GM23338 (cell line): Measurements from ENCODE around the gene KRTAP4-4. TPM values are rescaled to one million over a fixed set of nuclear protein-coding genes. Genes with fewer than 3 reads are reported as not detected.

Source experiments
- EZH2 ChIP-seq: fragments of 200-600 bp; sonication (generic); IDR thresholded peaks from one replicate; pipeline ENCODE4 v1.8.0; 2017; ENCODE audit warnings: antibody characterized with exemption, mild to moderate bottlenecking, low read depth; ENCODE audit not compliant: unreplicated experiment
- EZH2phosphoT487 ChIP-seq: fragments of 200-600 bp; sonication (generic); IDR thresholded peaks from one replicate; pipeline ENCODE4 v1.8.1; 2018; ENCODE audit warnings: antibody characterized with exemption; ENCODE audit not compliant: unreplicated experiment
- POLR2AphosphoS5 ChIP-seq: IDR thresholded peaks from 2 replicates; pipeline ENCODE4 v1.6.1; 2016; ENCODE audit warnings: antibody characterized with exemption, low read depth
- STAT1 ChIP-seq: IDR thresholded peaks from one replicate; pipeline ENCODE4 v1.6.1; 2016; ENCODE audit warnings: antibody characterized with exemption; ENCODE audit not compliant: unreplicated experiment
- ZNF331 ChIP-seq: fragments of 250-450 bp; sonication (Bioruptor Pico); IDR thresholded peaks from 2 replicates; pipeline ENCODE4 v1.5.0; 2020; ENCODE audit warnings: low read depth, mild to moderate bottlenecking, moderate library complexity
- polyA plus RNA-seq: library from polyadenylated mRNA; unstranded; fragments of >200 nt; fragmentation: Nextera tagmentation; extraction: Ambion mirVana; gene quantifications from 2 replicates; pipeline ENCODE4 v1.2.1, GENCODE V29; 2016
- total RNA-seq: library from RNA; depleted of rRNA; stranded (reverse); fragments of >200 nt; shearing (Covaris generic); gene quantifications from 2 replicates; pipeline ENCODE4 v1.2.3, GENCODE V29; 2014
- TF ChIP-seq, protein P1 (sequence below): fragments of 250-450 bp; sonication (Bioruptor Pico); IDR thresholded peaks from 2 replicates; pipeline ENCODE4 v1.5.0; 2020; ENCODE audit warnings: mild to moderate bottlenecking, moderate library complexity
- TF ChIP-seq, protein P2 (sequence below): IDR thresholded peaks from one replicate; pipeline ENCODE4 v1.6.1; 2018; ENCODE audit warnings: antibody characterized with exemption; ENCODE audit not compliant: unreplicated experiment
- TF ChIP-seq, protein P3 (sequence below): IDR thresholded peaks from 2 replicates; pipeline ENCODE4 v1.6.1; 2016; ENCODE audit warnings: antibody characterized with exemption
- TF ChIP-seq, protein P4 (sequence below), 2 experiments: fragments of 200-600 bp in 1 of 2; sonication (generic) in 1 of 2; conservative IDR thresholded peaks; 2 replicates each; pipeline versions ENCODE4 v1.5.1 to v1.6.1; 2016 to 2017; ENCODE audit warnings: antibody characterized with exemption in 2 of 2, low read depth in 2 of 2, mild to moderate bottlenecking in 2 of 2, moderate library complexity in 1 of 2

The KRTAP4-4 gene
- total and polyA plus RNA-seq, 2 experiments from 2014 or later, result not detected

GRCh38 chr17:41177727-41178271 lies 17.3 kb upstream of the KRTAP4-4 start, which contains the start of gene KRTAP4-2 (continued):
- TF ChIP-seq, protein P1, sequence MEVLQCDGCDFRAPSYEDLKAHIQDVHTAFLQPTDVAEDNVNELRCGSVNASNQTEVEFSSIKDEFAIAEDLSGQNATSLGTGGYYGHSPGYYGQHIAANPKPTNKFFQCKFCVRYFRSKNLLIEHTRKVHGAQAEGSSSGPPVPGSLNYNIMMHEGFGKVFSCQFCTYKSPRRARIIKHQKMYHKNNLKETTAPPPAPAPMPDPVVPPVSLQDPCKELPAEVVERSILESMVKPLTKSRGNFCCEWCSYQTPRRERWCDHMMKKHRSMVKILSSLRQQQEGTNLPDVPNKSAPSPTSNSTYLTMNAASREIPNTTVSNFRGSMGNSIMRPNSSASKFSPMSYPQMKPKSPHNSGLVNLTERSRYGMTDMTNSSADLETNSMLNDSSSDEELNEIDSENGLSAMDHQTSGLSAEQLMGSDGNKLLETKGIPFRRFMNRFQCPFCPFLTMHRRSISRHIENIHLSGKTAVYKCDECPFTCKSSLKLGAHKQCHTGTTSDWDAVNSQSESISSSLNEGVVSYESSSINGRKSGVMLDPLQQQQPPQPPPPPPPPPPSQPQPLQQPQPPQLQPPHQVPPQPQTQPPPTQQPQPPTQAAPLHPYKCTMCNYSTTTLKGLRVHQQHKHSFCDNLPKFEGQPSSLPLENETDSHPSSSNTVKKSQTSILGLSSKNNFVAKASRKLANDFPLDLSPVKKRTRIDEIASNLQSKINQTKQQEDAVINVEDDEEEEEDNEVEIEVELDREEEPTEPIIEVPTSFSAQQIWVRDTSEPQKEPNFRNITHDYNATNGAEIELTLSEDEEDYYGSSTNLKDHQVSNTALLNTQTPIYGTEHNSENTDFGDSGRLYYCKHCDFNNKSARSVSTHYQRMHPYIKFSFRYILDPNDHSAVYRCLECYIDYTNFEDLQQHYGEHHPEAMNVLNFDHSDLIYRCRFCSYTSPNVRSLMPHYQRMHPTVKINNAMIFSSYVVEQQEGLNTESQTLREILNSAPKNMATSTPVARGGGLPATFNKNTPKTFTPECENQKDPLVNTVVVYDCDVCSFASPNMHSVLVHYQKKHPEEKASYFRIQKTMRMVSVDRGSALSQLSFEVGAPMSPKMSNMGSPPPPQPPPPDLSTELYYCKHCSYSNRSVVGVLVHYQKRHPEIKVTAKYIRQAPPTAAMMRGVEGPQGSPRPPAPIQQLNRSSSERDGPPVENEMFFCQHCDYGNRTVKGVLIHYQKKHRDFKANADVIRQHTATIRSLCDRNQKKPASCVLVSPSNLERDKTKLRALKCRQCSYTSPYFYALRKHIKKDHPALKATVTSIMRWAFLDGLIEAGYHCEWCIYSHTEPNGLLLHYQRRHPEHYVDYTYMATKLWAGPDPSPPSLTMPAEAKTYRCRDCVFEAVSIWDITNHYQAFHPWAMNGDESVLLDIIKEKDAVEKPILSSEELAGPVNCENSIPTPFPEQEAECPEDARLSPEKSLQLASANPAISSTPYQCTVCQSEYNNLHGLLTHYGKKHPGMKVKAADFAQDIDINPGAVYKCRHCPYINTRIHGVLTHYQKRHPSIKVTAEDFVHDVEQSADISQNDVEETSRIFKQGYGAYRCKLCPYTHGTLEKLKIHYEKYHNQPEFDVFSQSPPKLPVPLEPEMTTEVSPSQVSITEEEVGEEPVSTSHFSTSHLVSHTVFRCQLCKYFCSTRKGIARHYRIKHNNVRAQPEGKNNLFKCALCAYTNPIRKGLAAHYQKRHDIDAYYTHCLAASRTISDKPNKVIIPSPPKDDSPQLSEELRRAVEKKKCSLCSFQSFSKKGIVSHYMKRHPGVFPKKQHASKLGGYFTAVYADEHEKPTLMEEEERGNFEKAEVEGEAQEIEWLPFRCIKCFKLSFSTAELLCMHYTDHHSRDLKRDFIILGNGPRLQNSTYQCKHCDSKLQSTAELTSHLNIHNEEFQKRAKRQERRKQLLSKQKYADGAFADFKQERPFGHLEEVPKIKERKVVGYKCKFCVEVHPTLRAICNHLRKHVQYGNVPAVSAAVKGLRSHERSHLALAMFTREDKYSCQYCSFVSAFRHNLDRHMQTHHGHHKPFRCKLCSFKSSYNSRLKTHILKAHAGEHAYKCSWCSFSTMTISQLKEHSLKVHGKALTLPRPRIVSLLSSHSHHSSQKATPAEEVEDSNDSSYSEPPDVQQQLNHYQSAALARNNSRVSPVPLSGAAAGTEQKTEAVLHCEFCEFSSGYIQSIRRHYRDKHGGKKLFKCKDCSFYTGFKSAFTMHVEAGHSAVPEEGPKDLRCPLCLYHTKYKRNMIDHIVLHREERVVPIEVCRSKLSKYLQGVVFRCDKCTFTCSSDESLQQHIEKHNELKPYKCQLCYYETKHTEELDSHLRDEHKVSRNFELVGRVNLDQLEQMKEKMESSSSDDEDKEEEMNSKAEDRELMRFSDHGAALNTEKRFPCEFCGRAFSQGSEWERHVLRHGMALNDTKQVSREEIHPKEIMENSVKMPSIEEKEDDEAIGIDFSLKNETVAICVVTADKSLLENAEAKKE (CRISPR knock-in tag), result no peak
- TF ChIP-seq POLR2AphosphoS5 (no peak), EZH2 (no peak), STAT1 (no peak), ZNF331 (no peak), EZH2phosphoT487 (no peak)
- TF ChIP-seq, protein P2, sequence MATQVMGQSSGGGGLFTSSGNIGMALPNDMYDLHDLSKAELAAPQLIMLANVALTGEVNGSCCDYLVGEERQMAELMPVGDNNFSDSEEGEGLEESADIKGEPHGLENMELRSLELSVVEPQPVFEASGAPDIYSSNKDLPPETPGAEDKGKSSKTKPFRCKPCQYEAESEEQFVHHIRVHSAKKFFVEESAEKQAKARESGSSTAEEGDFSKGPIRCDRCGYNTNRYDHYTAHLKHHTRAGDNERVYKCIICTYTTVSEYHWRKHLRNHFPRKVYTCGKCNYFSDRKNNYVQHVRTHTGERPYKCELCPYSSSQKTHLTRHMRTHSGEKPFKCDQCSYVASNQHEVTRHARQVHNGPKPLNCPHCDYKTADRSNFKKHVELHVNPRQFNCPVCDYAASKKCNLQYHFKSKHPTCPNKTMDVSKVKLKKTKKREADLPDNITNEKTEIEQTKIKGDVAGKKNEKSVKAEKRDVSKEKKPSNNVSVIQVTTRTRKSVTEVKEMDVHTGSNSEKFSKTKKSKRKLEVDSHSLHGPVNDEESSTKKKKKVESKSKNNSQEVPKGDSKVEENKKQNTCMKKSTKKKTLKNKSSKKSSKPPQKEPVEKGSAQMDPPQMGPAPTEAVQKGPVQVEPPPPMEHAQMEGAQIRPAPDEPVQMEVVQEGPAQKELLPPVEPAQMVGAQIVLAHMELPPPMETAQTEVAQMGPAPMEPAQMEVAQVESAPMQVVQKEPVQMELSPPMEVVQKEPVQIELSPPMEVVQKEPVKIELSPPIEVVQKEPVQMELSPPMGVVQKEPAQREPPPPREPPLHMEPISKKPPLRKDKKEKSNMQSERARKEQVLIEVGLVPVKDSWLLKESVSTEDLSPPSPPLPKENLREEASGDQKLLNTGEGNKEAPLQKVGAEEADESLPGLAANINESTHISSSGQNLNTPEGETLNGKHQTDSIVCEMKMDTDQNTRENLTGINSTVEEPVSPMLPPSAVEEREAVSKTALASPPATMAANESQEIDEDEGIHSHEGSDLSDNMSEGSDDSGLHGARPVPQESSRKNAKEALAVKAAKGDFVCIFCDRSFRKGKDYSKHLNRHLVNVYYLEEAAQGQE, result no peak
- TF ChIP-seq, protein P3, sequence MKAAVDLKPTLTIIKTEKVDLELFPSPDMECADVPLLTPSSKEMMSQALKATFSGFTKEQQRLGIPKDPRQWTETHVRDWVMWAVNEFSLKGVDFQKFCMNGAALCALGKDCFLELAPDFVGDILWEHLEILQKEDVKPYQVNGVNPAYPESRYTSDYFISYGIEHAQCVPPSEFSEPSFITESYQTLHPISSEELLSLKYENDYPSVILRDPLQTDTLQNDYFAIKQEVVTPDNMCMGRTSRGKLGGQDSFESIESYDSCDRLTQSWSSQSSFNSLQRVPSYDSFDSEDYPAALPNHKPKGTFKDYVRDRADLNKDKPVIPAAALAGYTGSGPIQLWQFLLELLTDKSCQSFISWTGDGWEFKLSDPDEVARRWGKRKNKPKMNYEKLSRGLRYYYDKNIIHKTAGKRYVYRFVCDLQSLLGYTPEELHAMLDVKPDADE, result no peak
- TF ChIP-seq, protein P4, sequence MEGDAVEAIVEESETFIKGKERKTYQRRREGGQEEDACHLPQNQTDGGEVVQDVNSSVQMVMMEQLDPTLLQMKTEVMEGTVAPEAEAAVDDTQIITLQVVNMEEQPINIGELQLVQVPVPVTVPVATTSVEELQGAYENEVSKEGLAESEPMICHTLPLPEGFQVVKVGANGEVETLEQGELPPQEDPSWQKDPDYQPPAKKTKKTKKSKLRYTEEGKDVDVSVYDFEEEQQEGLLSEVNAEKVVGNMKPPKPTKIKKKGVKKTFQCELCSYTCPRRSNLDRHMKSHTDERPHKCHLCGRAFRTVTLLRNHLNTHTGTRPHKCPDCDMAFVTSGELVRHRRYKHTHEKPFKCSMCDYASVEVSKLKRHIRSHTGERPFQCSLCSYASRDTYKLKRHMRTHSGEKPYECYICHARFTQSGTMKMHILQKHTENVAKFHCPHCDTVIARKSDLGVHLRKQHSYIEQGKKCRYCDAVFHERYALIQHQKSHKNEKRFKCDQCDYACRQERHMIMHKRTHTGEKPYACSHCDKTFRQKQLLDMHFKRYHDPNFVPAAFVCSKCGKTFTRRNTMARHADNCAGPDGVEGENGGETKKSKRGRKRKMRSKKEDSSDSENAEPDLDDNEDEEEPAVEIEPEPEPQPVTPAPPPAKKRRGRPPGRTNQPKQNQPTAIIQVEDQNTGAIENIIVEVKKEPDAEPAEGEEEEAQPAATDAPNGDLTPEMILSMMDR (conservative IDR thresholded peaks at IDR 0.05; ENCODE audit: low read depth in 2 of 2), result no peak
